ENCODE measurements around the gene SNX6.

DNA sequence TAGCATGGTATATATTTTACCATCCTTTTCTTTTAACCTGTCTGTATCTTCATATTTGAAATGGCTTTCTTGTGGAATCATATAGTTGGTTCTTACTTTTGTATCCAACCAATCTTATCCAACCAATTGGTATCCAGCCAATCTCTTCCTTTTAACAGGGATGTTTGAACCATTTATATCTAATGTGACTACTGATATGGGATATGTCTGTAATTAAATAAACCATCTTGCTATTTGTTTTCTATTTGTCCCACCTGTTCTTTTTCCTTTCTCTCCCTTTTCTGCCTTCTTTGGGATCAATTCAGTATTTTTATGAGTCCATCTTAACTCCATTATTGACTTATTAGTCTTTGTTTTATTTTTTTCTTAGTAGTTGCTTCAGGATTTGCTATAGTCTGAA, 30.8 kb upstream of the SNX6 start:
- TF ChIP-seq, protein P1, sequence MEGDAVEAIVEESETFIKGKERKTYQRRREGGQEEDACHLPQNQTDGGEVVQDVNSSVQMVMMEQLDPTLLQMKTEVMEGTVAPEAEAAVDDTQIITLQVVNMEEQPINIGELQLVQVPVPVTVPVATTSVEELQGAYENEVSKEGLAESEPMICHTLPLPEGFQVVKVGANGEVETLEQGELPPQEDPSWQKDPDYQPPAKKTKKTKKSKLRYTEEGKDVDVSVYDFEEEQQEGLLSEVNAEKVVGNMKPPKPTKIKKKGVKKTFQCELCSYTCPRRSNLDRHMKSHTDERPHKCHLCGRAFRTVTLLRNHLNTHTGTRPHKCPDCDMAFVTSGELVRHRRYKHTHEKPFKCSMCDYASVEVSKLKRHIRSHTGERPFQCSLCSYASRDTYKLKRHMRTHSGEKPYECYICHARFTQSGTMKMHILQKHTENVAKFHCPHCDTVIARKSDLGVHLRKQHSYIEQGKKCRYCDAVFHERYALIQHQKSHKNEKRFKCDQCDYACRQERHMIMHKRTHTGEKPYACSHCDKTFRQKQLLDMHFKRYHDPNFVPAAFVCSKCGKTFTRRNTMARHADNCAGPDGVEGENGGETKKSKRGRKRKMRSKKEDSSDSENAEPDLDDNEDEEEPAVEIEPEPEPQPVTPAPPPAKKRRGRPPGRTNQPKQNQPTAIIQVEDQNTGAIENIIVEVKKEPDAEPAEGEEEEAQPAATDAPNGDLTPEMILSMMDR (IDR thresholded peaks at IDR 0.05) = no peak
- no peak for TF ChIP-seq POLR2A (IDR thresholded peaks at IDR 0.05)

Data from body of pancreas (tissue), 4 donors.